Esophagus squamous epithelium (tissue), 5 donors: Measurements from ENCODE around the gene ACTN2. TPM values are rescaled to one million over a fixed set of nuclear protein-coding genes. Genes with fewer than 3 reads are reported as not detected.
A peak's percentile ranks its signal among the peaks of the same experiment; 100 is the strongest.

ENCODE experiments used
- DNase-seq: peaks from one replicate; lab custom pipeline; 2025; lab: John Stamatoyannopoulos, UW
- H3K27ac ChIP-seq, 4 donors: fragments of 200-600 bp; sonication (generic); one replicate each; pipeline ENCODE4 v1.5.1; 2016 to 2019; ENCODE audit warnings: mild to moderate bottlenecking in 1 of 4
- H3K27me3 ChIP-seq, 4 donors: fragments of 200-600 bp; sonication (generic); 1 replicate in 3 of 4; 2 replicates in 1 of 4; pipeline versions ENCODE4 v1.5.1 to v1.6.0; 2017 to 2021; ENCODE audit warnings: antibody characterized with exemption in 1 of 4
- H3K36me3 ChIP-seq, 3 donors: fragments of 200-600 bp; sonication (generic); one replicate each; pipeline ENCODE4 v1.5.1; 2016 to 2019
- H3K4me1 ChIP-seq, 3 donors: fragments of 200-600 bp; sonication (generic); one replicate each; pipeline ENCODE4 v1.5.1; 2017 to 2019
- H3K4me3 ChIP-seq, 4 donors: fragments of 200-600 bp; sonication (generic); 1 replicate in 3 of 4; 2 replicates in 1 of 4; pipeline ENCODE4 v1.5.1; 2016 to 2019; ENCODE audit warnings: mild to moderate bottlenecking in 2 of 4, moderate library complexity in 1 of 4
- H3K9me3 ChIP-seq, 3 donors: fragments of 200-600 bp; sonication (generic); one replicate each; pipeline ENCODE4 v1.5.1; 2016 to 2019
- POLR2A ChIP-seq, 4 donors: fragments of 450-650 bp; IDR thresholded peaks; one replicate each; pipeline ENCODE4 v1.6.1; 2017; ENCODE audit warnings: antibody characterized with exemption in 4 of 4, mild to moderate bottlenecking in 4 of 4, moderate library complexity in 3 of 4
- WGBS, 2 donors: methylation state at CpG; one replicate each; pipeline ENCODE4 v1.1.5; 2018; 5-methylcytosine and 5-hydroxymethylcytosine counted together
- intact Hi-C: fragments of 100-400 bp; cut with DNase I; formaldehyde crosslinking; loops from one replicate; pipeline ENCODE4 v1.15.0; 2022
- total RNA-seq, 4 donors: library from RNA; depleted of rRNA; stranded (reverse); fragments of >200 nt; gene quantifications; one replicate each; pipeline ENCODE4 v1.1.0, GENCODE V29; 2016
- TF ChIP-seq, protein P1 (sequence below), 6 experiments: fragments of 450-650 bp in 4 of 6; fragments of 200-600 bp in 2 of 6; sonication (generic) in 2 of 6; IDR thresholded peaks; one replicate each; pipeline ENCODE4 v1.5.1; 2016 to 2019; ENCODE audit warnings: antibody characterized with exemption in 6 of 6, mild to moderate bottlenecking in 4 of 6, moderate library complexity in 4 of 6
- donor health status: DM: yes; HTN: yes; CAD: no.

Gene ACTN2
- total RNA-seq, 4 donors from 2014 or later = 0.47 to 1.3 TPM; not detected in 2

DNA sequence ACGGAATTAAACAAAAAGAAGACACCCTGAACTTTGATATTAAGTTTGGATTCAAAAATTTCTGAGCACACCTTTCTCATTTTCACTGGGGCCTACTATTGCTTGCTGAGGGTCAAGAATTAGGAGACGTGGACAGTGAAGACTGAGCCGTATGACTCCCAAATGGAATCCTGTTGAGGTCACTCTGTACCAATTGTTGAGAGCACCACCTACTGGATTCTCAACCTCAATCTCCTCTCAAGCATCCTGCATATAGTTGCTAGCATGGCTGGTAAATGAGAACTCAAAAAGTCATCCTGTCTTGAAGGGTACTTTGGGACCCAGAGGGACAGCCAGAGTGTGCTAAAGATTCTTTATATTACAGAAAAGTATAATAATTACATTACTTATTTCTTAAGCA, 88.6 kb downstream of the ACTN2 start:
- Histone ChIP-seq H3K27ac (no peak overlapping the region), H3K4me3 (no peak overlapping the region), H3K9me3 (peaks cover 0 to 11% (median 9%) of the 10 kb centered on the region in 3 donors), H3K27me3 (no peaks in the 10 kb centered on the region), H3K36me3 (no peaks in the 10 kb centered on the region), H3K4me1 (no peaks in the 10 kb centered on the region)
- no peak for DNase-seq
- TF ChIP-seq, protein P1, sequence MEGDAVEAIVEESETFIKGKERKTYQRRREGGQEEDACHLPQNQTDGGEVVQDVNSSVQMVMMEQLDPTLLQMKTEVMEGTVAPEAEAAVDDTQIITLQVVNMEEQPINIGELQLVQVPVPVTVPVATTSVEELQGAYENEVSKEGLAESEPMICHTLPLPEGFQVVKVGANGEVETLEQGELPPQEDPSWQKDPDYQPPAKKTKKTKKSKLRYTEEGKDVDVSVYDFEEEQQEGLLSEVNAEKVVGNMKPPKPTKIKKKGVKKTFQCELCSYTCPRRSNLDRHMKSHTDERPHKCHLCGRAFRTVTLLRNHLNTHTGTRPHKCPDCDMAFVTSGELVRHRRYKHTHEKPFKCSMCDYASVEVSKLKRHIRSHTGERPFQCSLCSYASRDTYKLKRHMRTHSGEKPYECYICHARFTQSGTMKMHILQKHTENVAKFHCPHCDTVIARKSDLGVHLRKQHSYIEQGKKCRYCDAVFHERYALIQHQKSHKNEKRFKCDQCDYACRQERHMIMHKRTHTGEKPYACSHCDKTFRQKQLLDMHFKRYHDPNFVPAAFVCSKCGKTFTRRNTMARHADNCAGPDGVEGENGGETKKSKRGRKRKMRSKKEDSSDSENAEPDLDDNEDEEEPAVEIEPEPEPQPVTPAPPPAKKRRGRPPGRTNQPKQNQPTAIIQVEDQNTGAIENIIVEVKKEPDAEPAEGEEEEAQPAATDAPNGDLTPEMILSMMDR (IDR thresholded peaks at IDR 0.05) = no peak
- no peak for TF ChIP-seq POLR2A (IDR thresholded peaks at IDR 0.05)
- 57 to 60% methylated on average over 3 of the region's 3 CpGs for WGBS, 2 donors
- intact Hi-C loops = no loop called here

DNA sequence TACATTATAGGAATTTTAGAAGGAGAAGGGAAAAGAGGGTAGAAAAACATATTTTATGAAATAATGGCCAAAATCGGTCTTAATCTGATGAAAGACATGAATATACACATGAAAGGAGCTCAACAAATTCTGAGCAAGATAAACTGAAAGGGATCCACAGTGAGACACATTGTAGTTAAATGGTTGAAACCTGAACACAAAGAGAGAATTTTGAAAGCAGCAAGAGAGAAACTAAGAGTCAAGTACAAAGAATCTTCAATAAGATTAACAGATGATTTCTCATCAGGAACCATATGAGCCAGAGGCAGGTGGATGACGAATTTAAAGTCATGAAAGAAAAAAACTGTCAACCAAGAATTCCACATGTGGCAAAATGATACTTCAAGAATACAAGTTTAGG, 93.0 kb downstream of the ACTN2 start:
- H3K4me1 ChIP-seq = no peaks in the 10 kb centered on the region
- intact Hi-C loops = no loop called here
- no peak for TF ChIP-seq POLR2A (IDR thresholded peaks at IDR 0.05)
- TF ChIP-seq, protein P1 (IDR thresholded peaks at IDR 0.05) = no peak
- H3K27me3 ChIP-seq = no peaks in the 10 kb centered on the region
- peaks cover 0 to 11% (median 9%) of the 10 kb centered on the region in 3 donors for H3K9me3 ChIP-seq
- 74 to 80% methylated on average over 2 of the region's 2 CpGs for WGBS, 2 donors
- H3K27ac ChIP-seq = no peak overlapping the region
- H3K36me3 ChIP-seq = no peaks in the 10 kb centered on the region
- DNase-seq = no peak
- no peak overlapping the region for H3K4me3 ChIP-seq

DNA sequence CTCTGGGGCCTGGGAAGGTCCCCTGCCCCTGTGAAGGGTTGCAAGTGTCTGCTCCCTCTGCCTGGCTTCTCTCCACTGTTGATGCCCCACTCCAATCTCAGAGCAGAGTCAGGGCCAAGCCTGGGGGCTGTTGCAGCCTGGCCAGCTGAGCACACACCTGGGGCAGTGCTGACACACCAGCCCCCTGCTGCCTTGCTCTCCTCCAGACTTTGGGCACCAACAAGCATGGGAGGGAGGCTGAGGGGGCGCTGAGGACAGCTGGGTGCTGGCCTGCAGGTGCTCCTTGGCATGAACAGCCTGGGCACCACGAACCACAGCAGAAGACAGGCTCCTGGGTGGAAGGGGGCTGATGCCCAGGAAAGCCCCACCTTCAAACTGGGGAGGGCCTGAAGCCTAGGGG, 99.2 kb downstream of the ACTN2 start:
- no CpG with 5 or more reads among the region's 2 CpGs for WGBS, 2 donors
- Histone ChIP-seq H3K4me3 (no peak overlapping the region), H3K9me3 (no peaks in the 10 kb centered on the region), H3K27ac (no peak overlapping the region), H3K27me3 (no peaks in the 10 kb centered on the region), H3K4me1 (no peaks in the 10 kb centered on the region), H3K36me3 (no peaks in the 10 kb centered on the region)
- no peak for DNase-seq
- TF ChIP-seq, protein P1 (IDR thresholded peaks at IDR 0.05) = no peak
- no peak for TF ChIP-seq POLR2A (IDR thresholded peaks at IDR 0.05)
- intact Hi-C loops = no loop called here

DNA sequence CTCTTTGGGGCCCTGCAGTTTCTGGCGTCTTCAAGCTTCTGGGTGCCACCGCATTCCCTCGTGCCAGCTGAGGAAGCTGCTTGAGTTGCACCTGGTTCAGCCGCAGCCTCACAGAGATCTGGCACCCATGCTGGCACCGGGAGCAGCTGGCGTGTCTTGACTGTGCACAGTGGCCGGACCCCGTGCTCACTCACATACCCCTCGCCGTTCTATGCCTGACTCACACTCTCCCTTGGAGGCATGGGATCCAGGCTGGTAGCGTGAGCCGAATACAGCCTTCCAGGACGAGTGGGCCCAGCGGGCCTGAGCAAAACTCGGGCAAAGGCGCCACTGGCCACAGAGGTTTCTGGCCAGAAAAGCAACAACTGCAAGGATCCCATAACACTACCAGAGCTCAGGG, 100.2 kb downstream of the ACTN2 start:
- Histone ChIP-seq H3K36me3 (no peaks in the 10 kb centered on the region), H3K9me3 (no peaks in the 10 kb centered on the region), H3K27me3 (no peaks in the 10 kb centered on the region), H3K27ac (no peak overlapping the region), H3K4me1 (no peaks in the 10 kb centered on the region), H3K4me3 (no peak overlapping the region)
- TF ChIP-seq, protein P1 (IDR thresholded peaks at IDR 0.05) = no peak
- TF ChIP-seq POLR2A (IDR thresholded peaks at IDR 0.05) = no peak
- intact Hi-C loops = no loop called here
- WGBS, 2 donors = 81 to 97% methylated on average over 3 of the region's 16 CpGs
- no peak for DNase-seq

DNA sequence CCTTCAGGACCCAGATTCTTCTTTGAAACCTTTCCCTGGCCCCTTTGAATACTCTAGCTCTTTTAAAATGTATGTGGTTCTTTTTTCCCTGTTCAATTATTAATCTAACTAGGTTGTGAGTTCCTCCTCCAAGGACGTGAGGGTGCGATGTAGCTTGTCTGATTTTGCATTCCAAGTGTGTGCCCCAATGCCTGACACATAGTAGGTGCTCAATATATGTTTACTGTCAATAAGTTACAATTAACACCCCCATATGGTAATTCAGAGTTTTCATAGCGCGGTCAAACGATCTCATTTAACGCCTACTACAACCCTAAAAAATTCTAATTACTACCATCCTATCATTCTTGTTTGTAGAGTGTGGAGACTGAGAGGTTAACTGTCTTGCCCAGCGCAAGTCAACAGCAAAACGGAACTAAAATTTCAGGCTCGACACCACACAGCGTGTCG, 108.3 kb downstream of the ACTN2 start:
- TF ChIP-seq POLR2A (IDR thresholded peaks at IDR 0.05) = no peak
- TF ChIP-seq, protein P1 (IDR thresholded peaks at IDR 0.05) = no peak
- Histone ChIP-seq H3K27me3 (peaks cover 0 to 13% (median 0%) of the 10 kb centered on the region in 4 donors), H3K4me1 (peaks cover 0 to 38% (median 9%) of the 10 kb centered on the region in 3 donors), H3K27ac (peak overlapping the region in 3 of 4 donors; percentile 94 to 96 (median 94)), H3K4me3 (peak overlapping the region; percentile 69 to 97 (median 81)), H3K36me3 (no peaks in the 10 kb centered on the region), H3K9me3 (no peaks in the 10 kb centered on the region)
- intact Hi-C loops = no loop called here
- DNase-seq = no peak
- WGBS, 2 donors = 10 to 13% methylated on average over 11 of the region's 11 CpGs
